GM18508 (cell line): ENCODE measurements around the gene TFG.

Experiments
- ATAC-seq: cut with Tn5 transposase; IDR thresholded peaks from one replicate; pipeline ENCODE4 v1.9.1; 2021; ENCODE audit warnings: moderate number of reproducible peaks; ENCODE audit not compliant: insufficient read depth, unreplicated experiment

The TFG gene

DNA sequence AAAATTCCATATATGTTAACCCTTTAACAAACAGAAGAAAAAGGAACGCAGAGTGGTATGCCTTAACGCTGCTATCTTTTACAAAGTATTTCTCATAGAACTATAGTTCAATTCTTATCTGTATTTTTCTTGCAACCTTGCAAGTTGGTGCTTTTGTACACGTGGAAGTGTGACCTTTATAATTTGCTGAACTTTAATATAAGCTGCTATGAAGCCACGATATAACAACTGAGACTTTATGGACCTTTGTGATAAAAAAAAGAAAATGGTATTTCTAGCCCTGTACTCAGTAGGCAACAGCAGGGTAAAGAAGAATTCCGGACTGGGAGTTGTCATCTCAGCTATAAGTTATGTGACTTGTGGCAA, 6.3 kb upstream of the TFG start:
- ATAC-seq: no peak

DNA sequence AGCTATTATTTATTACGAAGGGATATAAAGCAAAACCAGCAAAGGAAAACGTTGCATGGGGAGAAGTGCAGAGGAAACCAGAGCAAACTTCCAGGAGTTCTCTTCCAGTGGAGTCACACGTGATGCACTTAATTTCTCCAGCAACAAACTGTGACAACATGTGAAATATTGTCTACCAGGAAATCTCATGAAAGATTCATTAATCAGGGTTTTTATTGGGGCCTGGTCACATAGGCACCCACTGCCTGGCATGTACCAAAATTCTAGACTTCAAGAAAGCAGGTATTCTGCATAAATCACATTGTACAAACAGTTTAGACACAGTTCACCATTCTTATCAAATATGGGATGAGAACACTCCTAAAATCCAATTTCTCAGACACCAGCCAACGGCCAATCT, 5.4 kb upstream of the TFG start:
- no peak for ATAC-seq

DNA sequence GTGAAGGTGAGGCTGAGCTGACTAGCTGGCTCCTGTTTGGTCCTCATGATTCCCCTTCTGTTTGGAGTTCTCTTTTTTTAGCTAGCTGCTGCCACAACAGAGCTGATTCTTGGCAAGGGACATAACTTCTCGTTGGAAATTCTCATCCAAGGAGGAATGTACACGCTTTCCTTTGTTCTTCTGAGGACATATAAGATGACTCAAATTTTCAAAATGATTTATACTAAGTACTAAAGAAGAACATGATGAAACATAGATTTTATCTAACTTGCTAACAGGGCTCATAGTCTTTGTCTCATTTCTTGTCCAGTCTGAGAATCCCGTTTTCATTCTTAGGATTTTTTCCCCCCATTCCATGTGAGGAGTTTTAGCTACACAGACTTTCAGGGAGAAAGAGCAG, 2.9 kb upstream of the TFG start:
- no peak for ATAC-seq

DNA sequence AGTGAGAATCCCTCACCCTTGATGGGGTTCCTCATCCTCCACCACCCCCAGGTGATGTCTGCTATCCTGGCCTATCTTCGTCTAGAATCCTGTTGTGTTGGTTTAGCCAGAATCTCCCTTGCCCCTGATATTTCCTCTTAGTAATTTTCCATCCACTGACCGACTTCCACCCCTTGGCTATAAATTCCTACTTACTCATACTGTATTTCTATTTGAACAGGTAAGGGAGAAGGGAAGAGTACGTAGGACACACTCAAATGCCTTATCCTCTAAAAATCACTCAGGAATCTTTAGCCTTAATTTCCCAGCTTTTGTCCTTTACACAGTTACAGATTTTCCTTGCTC, 678 bp upstream of the TFG start:
- no peak for ATAC-seq

DNA sequence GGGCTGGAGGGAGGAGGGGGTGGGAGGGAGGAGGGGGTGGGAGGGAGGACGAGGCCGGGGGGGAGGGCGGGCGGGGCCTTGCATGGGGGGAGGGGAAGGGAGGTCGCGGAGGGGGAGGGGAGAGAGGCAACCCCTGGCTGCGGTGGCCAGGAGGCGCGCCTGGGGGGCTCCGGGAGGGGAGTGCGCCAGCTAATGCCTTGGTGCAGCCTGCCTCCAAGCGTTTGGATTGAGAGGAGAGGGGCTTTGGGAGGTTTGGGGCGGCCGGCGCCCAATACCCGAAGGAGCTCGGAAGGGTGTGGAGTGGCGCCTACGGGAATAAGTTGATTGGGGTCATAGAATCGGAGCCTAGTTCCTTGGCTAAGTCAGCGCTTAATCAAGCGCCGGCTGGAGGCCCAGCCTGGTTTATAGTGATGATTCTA, 557 bp downstream of the TFG start:
- ATAC-seq: no peak

DNA sequence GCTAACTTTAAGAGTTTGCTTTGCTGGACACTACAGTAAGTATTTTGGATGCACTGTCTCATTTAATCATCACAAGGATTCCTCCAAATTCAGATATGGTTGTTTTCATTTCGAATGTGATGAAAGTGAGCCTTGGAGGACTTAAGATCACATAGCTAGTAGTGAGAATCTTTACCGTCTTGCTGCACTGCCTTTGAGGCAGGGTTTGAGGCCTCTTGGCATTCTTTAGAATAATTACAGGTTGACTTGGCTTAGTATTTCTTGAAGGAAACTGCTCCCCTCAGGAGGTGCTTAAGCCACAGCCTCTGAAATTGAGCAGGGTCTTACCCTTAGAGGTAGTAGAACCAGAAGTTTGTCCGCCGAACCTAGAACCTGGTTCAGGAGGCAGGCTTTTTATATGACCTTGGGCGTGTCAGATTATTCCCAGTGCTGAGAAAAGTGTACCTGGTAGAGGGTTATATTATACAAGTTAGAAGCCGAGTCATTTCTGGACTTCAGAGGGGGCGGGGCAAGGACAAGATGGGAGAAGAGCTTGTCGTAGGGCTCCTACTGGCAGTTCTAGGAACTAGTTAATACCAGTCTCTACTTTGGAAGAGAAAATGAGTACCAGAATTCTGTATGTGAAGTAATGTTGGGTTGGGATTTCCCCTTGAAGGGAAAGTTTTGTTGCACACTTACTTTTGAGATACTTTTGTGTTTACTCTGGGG, 1.1 kb downstream of the TFG start:
- peak; percentile 30 for ATAC-seq

DNA sequence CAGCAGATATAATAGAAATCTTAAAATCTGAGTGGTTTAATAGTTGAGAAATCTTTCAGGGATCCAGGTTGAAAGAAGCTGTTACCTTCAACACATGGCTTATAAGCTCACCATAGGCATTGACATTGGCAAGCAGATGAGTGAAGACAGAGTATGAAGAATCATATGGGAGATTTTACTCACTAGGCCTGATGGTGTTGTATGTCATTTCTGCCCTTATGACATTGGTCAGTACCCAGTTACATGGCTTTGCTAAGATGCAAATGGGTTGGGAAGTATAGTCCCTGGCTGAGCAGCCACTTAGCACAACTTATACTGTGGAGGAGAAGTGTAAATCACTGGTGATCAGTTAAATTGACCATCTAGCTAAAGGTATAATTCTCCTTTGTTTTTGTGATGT, 5.9 kb downstream of the TFG start:
- no peak for ATAC-seq

DNA sequence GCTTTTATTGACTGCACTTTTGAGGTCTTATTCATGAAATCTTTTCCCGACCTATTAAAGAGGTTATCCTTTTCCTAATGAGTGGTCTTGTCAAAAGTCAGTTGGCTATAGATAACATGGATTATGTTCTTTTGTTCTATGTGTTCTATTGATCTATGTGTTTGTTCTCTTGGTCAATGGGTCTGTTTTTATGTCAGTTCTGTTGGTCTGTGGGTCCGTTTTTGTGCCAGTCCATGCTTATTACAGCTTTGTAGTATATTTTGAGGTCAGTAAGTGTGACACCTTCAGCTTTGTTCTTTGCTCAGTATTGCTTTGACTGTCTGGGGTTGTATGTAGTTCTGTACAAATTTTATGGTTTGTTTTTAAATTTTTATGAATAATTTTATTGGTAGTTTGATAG, 7.8 kb downstream of the TFG start:
- no peak for ATAC-seq

DNA sequence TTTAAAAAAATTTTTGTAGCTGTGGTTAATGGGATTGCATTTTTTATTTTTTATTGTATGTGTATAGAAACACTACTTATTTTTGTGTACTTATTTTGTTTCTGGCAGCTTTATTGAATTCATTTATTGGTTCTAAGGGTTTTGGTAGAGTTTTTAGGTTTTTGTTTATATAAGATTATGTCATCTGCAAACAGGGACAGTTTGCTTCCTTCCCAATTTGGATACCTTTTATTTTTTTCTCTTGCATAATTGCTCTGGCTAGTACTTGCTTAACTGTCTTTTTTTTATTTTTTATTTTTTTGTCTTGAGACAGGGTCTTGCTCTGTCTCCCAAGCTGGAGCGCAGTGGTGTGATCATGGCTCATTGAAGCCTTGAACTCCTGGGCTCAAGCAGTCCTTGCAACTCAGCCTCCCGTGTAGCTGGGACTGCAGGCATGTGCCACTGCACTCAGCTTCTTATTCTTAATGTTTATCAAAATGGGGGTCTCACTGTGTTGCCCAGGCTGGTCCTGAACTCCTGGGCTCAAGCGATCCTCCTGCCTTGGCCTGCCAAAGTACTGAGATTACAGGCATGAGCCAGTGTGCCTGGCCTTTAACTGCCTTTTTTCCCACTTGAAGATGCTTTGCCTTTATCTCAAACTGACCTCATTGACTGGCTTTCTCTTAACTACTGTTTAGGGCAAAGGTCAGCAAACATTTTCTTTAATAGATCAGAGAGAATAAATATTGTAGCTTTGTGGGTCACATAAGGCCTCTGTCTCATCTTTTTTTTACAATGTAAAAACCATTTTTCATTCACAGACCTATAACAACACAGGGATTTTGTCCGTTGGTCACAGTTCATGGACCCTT, 8.6 kb downstream of the TFG start:
- ATAC-seq: no peak

DNA sequence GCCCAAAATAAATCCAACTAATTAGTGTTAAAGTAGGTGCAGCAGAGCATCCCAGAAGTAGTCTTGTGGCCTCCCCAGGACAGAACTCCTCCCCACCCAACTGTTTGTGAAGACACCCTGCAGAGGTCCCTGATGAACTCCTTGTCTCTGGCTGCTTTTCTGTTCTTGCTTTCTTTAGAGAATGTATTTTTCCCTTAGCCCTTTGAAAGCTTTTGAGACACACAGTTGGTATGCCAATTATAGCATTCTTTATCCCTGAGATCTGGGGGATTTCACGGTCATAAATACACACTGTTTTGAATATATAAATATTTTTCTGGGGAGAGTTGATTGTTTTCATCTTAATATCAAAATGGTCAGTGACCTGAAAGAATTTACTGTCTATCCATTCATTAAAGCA, 9.8 kb downstream of the TFG start:
- no peak for ATAC-seq

DNA sequence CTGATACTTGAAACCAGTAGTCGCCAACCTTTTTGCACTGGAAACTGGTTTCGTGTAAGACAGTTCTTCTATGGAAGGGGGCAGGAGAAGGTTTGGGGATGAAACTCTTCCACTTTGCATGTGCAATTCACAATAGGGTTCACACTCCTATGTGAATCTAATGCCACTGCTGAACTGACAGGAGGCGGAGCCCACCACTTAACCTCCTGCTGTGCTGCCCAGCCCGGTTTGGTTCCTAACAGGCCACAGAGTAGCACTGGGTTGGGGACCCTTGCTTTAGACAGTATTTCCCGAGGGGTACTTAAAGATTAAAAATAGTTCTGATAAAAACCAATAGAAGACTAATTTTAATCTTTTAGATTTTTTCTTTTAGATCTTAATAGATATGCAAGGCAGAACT, 11.1 kb downstream of the TFG start:
- no peak for ATAC-seq

DNA sequence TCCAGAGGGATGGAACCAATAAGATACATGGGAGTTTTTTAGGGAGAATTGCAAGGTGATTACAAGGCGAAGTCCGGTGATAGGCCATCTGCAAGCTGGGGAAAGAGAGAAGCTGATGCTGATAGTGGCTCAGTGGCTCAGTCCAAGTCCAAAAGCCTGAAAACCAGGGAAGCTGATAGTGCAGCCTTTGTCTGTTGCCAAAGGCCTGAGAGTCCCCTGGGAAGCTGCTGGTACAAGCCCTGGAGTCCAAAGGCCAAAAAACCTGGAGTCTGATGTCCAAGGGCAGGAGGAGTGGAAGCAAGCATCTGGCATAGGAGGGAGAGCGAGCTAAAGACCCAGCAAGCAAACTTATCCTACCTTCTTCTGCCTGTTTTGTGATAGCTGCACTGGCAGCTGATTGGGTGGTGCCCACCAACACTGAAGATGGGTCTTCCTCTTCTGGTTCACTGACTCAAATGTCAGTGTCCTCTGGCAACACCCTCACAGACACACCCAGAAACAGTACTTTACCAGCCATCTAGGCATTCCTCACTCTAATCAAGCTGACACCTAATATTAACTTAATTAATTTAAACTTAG, 16.7 kb downstream of the TFG start:
- ATAC-seq: no peak

DNA sequence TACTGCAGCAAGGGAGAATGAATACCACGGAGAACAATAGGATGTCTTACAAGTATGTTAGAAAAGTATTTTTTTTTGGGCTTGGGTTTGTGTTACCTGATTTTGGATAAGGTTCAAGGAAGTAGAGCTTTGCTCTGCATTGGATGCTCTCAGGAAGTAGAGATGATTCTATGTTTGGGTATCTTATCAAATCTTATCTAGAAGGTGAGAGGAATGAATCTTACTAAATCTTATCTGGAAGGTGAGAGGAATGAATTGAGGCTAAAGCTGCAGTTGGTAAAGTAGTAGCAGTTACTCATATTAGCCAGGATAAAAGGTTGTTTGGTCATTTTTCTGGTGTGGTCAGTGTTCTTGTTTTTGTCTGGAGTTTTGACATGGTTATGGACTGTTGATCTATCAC, 17.4 kb downstream of the TFG start:
- no peak for ATAC-seq

DNA sequence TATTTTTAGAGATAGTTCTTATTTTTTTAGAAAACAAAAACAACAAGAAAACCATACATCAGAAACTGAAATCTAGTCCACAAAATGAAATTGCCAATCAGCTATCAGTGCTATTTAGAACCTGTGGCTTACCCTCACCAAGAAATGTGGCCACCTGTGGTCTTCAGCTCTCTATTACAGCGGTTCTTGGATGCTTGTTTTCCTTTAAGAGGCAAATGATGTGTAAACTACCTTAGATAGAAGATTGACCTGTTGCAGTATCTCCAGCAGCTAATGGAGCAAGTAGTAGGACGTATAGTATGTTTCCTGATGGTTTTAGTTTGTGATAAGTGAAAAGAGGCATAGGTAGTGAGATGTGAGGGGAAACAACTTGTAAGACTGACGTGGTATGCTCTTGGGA, 21.2 kb downstream of the TFG start:
- no peak for ATAC-seq

DNA sequence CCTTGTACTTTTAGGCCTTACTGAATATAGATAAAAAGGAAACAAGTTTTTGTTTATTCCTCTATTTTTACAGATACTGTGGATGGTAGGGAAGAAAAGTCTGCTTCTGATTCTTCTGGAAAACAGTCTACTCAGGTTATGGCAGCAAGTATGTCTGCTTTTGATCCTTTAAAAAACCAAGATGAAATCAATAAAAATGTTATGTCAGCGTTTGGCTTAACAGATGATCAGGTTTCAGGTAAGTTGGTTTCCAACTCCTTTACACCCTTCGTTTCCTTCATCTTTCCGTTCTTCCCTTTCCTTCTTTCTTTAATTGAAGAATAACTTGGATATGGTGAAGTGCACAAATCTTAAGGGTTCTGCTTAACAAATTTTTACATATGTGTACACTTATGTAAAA, 23.1 kb downstream of the TFG start:
- no peak for ATAC-seq

DNA sequence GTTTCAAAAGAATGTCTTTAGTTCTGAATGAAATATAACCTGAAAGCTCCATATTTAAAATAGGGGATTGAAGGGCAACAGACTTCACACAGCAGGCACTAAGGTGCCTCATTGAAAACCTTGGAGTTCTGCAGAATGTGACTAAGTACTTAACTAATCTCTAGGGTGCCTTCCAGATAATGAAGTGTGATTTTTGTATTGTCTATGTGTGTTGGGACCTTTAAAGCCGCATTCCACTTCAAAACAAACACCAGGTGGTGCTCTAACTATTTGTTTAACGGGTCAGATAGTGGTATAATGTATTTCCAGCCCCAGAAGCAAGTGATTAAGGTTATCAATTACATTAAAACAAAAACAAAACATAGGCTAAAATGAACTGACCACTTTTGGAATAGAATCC, 28.0 kb downstream of the TFG start:
- no peak for ATAC-seq

DNA sequence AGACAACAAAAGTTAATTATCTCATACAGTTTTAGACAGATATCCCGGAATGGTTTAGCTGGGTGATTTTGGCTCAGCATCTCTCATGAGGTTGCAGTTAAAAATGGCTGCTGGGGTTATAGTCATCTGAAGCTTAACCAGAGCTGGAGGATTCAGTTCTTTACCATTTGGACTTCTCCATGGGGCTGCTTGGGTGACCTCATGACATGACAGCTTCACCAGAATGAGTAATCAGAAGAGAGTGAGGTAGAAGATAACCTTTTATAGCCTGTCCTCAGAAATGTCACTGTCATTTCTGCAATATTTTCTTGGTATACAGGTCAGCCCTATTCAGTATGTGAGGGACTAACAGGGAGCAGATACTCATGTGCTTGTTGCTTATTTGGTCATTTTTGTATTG, 30.9 kb downstream of the TFG start:
- no peak for ATAC-seq

DNA sequence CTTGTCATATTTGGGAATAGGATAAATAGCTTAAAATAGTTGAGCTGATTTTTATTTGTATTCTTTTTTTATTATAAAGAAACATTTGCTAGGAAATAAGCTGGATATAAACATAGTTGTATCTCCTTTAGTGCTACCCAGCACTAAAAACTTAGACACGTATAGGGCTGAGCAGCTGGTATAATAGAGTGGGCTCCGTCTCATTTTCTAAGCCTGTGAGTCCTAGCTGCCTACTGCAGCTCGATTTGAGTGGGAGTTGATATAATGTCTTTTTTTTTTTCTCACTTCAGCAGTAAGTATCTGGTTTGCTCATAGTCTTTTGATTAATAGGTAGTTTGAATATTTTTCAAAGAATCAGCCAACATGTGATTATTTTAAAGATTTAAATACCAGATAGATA, 34.2 kb downstream of the TFG start:
- ATAC-seq: no peak

DNA sequence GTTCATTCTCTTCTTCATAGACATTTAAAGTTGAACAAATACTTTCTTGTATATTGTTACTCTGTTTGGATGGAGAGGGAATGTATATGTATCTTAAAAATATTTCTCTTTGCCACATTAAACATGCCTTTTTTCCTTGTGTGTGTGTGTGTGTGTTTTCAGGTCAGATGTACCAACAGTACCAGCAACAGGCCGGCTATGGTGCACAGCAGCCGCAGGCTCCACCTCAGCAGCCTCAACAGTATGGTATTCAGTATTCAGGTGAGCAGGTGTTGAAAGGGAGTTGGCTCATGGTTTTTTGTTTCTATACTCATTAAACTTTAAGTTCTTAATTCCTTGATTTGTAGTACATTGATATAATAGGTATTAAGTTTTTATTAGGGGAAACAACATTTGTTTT, 35.4 kb downstream of the TFG start:
- ATAC-seq: no peak

DNA sequence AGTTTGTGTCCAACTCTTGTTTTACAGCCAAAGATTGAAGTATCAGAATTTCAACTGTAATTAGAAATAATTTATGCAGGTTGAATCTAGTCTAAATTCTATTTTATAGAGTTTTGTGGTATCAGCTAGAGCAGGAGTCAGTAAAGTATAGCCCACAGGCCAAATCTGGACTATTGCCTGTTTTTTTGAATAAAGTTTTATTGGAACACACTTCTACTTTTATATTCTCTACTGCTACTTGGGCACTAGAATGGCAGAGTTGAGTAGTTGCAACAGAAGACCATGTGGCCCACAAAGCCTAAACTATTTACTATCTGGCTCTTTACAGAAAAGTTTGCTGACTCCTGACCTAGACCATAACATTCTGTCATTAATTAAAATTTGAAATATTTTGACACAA, 36.3 kb downstream of the TFG start:
- no peak for ATAC-seq

DNA sequence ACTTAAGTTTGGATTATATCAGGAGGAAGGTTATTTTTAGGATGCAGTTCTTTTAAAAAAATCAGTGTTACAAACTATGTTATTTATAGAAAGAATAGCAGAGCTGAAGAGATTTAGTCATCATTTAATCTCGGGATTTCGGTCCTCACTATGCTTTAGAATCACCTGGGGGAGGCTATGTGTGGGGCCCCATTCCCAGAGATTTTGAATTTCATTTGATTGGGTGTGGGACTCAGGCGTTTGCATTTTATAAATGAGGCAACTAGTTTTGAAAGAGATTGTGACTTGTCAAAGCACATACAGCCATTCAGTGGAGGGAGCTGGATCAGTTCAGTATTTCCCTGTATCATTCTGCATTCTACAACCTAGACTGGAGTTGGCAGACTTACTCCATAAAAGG, 36.8 kb downstream of the TFG start:
- no peak for ATAC-seq

DNA sequence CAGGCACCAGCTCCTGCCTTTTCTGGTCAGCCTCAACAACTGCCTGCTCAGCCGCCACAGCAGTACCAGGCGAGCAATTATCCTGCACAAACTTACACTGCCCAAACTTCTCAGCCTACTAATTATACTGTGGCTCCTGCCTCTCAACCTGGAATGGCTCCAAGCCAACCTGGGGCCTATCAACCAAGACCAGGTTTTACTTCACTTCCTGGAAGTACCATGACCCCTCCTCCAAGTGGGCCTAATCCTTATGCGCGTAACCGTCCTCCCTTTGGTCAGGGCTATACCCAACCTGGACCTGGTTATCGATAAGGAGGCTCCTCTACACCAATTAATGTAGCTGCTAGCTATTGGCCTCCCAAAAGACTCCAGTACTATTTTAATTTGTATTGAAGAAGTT, 38.9 kb downstream of the TFG start:
- no peak for ATAC-seq
